Astrocyte (in vitro differentiated cells and primary cell): ENCODE data around the gene RNU6-7.

Experiments used
- EZH2 ChIP-seq: IDR thresholded peaks from 2 replicates; pipeline ENCODE4 v1.6.1; 2012; ENCODE audit warnings: mild to moderate bottlenecking, low read length, inconsistent platforms; ENCODE audit not compliant: insufficient read depth
- TF ChIP-seq, protein P1 (sequence below): IDR thresholded peaks from 2 replicates; pipeline ENCODE4 v1.5.1; 2011; ENCODE audit warnings: low read depth, mild to moderate bottlenecking, inconsistent platforms, low read length, moderate library complexity; ENCODE audit not compliant: insufficient read depth

- TF ChIP-seq, protein P1, sequence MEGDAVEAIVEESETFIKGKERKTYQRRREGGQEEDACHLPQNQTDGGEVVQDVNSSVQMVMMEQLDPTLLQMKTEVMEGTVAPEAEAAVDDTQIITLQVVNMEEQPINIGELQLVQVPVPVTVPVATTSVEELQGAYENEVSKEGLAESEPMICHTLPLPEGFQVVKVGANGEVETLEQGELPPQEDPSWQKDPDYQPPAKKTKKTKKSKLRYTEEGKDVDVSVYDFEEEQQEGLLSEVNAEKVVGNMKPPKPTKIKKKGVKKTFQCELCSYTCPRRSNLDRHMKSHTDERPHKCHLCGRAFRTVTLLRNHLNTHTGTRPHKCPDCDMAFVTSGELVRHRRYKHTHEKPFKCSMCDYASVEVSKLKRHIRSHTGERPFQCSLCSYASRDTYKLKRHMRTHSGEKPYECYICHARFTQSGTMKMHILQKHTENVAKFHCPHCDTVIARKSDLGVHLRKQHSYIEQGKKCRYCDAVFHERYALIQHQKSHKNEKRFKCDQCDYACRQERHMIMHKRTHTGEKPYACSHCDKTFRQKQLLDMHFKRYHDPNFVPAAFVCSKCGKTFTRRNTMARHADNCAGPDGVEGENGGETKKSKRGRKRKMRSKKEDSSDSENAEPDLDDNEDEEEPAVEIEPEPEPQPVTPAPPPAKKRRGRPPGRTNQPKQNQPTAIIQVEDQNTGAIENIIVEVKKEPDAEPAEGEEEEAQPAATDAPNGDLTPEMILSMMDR: no peak
- no peak for TF ChIP-seq EZH2
Observed at GRCh38 chr14:32201816-32202490, at the start of gene RNU6-7.
